Lower lobe of right lung (tissue), 2 donors: ENCODE results near the gene TPX2. TPM values are rescaled to one million over a fixed set of nuclear protein-coding genes. Genes with fewer than 3 reads are reported as not detected.

Source experiments
- ATAC-seq, 2 donors: fragments of 200-7000 bp; cut with Tn5 transposase; one replicate each; pipeline ENCODE4 v1.9.1; 2020 to 2022; ENCODE audit warnings: mild to moderate bottlenecking in 2 of 2, moderate library complexity in 2 of 2
- DNase-seq: peaks from one replicate; pipeline ENCODE4 v3.0.0-alpha.2; 2020
- H3K27ac ChIP-seq: fragments of 200-600 bp; one replicate; pipeline ENCODE4 v1.8.0; 2022
- H3K27me3 ChIP-seq: fragments of 200-600 bp; one replicate; pipeline ENCODE4 v1.8.0; 2022; ENCODE audit warnings: low read depth
- H3K36me3 ChIP-seq: fragments of 200-600 bp; one replicate; pipeline ENCODE4 v1.8.0; 2022; ENCODE audit warnings: mild to moderate bottlenecking
- H3K4me1 ChIP-seq: fragments of 200-600 bp; one replicate; pipeline ENCODE4 v1.8.0; 2022
- H3K4me3 ChIP-seq: fragments of 200-600 bp; one replicate; pipeline ENCODE4 v1.8.0; 2022; ENCODE audit warnings: mild to moderate bottlenecking
- H3K9me3 ChIP-seq: fragments of 200-600 bp; one replicate; pipeline ENCODE4 v1.8.0; 2022
- CTCF ChIP-seq: fragments of 200-600 bp; IDR thresholded peaks from one replicate; pipeline ENCODE4 v1.8.0; 2022; ENCODE audit warnings: antibody characterized with exemption, mild to moderate bottlenecking
- intact Hi-C: fragments of 100-400 bp; cut with DNase I; formaldehyde crosslinking; loops from one replicate; pipeline ENCODE4 v1.11.0; 2022
- total RNA-seq: library from RNA; stranded (reverse); fragmentation: NEBNext Ultra II Directional; extraction: Animal tissue kit (Norgen Biotek cat#: 25700); gene quantifications from one replicate; pipeline ENCODE4 v1.2.1, GENCODE V29; 2021
- donor health status: DM: no; HTN: yes; CAD: no; lungs with severe emphysema.

The TPX2 gene
- total RNA-seq, 1 donor from 2014 or later, result 1.9 TPM

- Histone ChIP-seq H3K4me3 (no peak overlapping the region), H3K36me3 (peaks cover 43% of the 10 kb centered on the region), H3K27ac (peak overlapping the region; percentile 100), H3K4me1 (peaks cover 97% of the 10 kb centered on the region), H3K27me3 (no peaks in the 10 kb centered on the region), H3K9me3 (no peaks in the 10 kb centered on the region)
- TF ChIP-seq CTCF, result no peak
- intact Hi-C loops, result loop anchor here (10.0 kb wide), 1 partner anchor 51 kb away; no protein-coding TSS in a partner anchor
- DNase-seq, result no peak
- ATAC-seq, result no peak
These were observed 23.3 kb upstream of the TPX2 start for GRCh38 chr20:31715766-31716165.

GRCh38 chr20:31716351-31716750 lies 22.7 kb upstream of the TPX2 start:
- Histone ChIP-seq H3K27me3 (no peaks in the 10 kb centered on the region), H3K36me3 (peaks cover 41% of the 10 kb centered on the region), H3K4me3 (peak overlapping the region; percentile 98), H3K4me1 (peaks cover 91% of the 10 kb centered on the region), H3K27ac (peak overlapping the region; percentile 100), H3K9me3 (no peaks in the 10 kb centered on the region)
- no peak for DNase-seq
- ATAC-seq, result no peak
- no peak for TF ChIP-seq CTCF
- intact Hi-C loops, result loop anchor here (10.0 kb wide), 1 partner anchor 52 kb away; no protein-coding TSS in a partner anchor

GRCh38 chr20:31716818-31717477 lies 22.1 kb upstream of the TPX2 start:
- DNase-seq (no peak), ATAC-seq (no peak)
- Histone ChIP-seq H3K27me3 (no peaks in the 10 kb centered on the region), H3K9me3 (no peaks in the 10 kb centered on the region), H3K4me3 (peak overlapping the region; percentile 98), H3K36me3 (peaks cover 41% of the 10 kb centered on the region), H3K27ac (peak overlapping the region; percentile 100), H3K4me1 (peaks cover 88% of the 10 kb centered on the region)
- intact Hi-C loops, result loop anchor here (10.0 kb wide), 1 partner anchor 52 kb away; no protein-coding TSS in a partner anchor
- TF ChIP-seq CTCF, result no peak

- Histone ChIP-seq H3K4me1 (peaks cover 82% of the 10 kb centered on the region), H3K9me3 (no peaks in the 10 kb centered on the region), H3K4me3 (peak overlapping the region; percentile 98), H3K27me3 (no peaks in the 10 kb centered on the region), H3K36me3 (peaks cover 41% of the 10 kb centered on the region), H3K27ac (peak overlapping the region; percentile 100)
- DNase-seq, result no peak
- ATAC-seq, result no peak
- TF ChIP-seq CTCF, result no peak
- intact Hi-C loops, result loop anchor here (10.0 kb wide), 1 partner anchor 53 kb away; no protein-coding TSS in a partner anchor
These were observed 21.4 kb upstream of the TPX2 start for GRCh38 chr20:31717478-31718201.

- DNase-seq (no peak), ATAC-seq (no peak)
- Histone ChIP-seq H3K4me1 (peaks cover 67% of the 10 kb centered on the region), H3K27ac (peak overlapping the region; percentile 100), H3K36me3 (peaks cover 33% of the 10 kb centered on the region), H3K4me3 (peak overlapping the region; percentile 98), H3K27me3 (no peaks in the 10 kb centered on the region), H3K9me3 (no peaks in the 10 kb centered on the region)
- intact Hi-C loops, result loop anchor here (10.0 kb wide), 1 partner anchor 54 kb away; no protein-coding TSS in a partner anchor
- TF ChIP-seq CTCF, result no peak
These were observed 20.0 kb upstream of the TPX2 start for GRCh38 chr20:31718952-31719643.
